Measurements from ENCODE around the gene ATG2B. TPM values are rescaled to one million over a fixed set of nuclear protein-coding genes. Genes with fewer than 3 reads are reported as not detected.

Gene ATG2B
- polyA plus RNA-seq, 1 experiment: 22.1 TPM

GRCh38 chr14:96265383-96266095 lies 97.6 kb downstream of the ATG2B start:
- DNase-seq (ENCODE audit: low read depth, low spot score): no peak

DNA sequence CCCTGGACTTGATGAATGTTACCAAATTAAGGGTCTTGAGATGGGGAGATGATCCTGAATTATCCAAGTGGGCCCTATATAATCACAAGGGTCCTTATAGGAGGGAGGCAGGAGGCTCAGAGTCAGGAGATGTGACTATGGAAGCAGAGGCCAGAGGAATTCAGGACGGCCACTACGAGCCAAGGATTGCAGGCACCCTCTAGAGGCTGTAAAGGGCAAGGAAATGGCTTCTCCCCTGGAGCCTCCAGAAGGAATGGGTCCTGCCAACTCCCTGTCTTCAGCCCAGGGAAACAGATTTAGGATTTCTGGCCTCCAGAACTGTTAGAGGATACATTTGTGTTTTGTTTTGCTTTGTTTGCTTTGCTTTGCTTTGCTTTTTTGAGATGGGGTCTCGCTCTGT lies 98.3 kb downstream of the ATG2B start:
- H3K4me3 ChIP-seq (ENCODE audit: low read depth, low read length): no peak overlapping the region
- CTCF ChIA-PET: interaction anchor here (0.9 to 5.6 kb wide), 3 partner anchors 11 to 164 kb away, joined by 4 to 26 read pairs (median 6); no protein-coding TSS in a partner anchor
- H3K27ac ChIP-seq (ENCODE audit: low read depth, low read length): peak overlapping the region; percentile 65
- TF ChIP-seq CTCF (IDR thresholded peaks at IDR 0.05; ENCODE audit: low read depth, low read length): peak; percentile 46
- DNase-seq (ENCODE audit: low read depth, low spot score): no peak
- H3K27me3 ChIP-seq (ENCODE audit: control insufficient read depth, insufficient read depth, low read length): no peaks in the 10 kb centered on the region
- H3K9me3 ChIP-seq (ENCODE audit: control insufficient read depth, insufficient read depth, low read length): peaks cover 13% of the 10 kb centered on the region
- POLR2A ChIA-PET: no interaction called here

More at GRCh38 chr14:96265383-96266095, 97.6 kb downstream of the ATG2B start:
- CTCF ChIA-PET: interaction anchor here (1.3 kb wide), 1 partner anchor 165 kb away, joined by 6 read pairs; no protein-coding TSS in a partner anchor
- no peak for TF ChIP-seq CTCF (IDR thresholded peaks at IDR 0.05; ENCODE audit: low read depth, low read length)
- peak overlapping the region; percentile 89 for H3K27ac ChIP-seq (ENCODE audit: low read depth, low read length)
- H3K9me3 ChIP-seq (ENCODE audit: control insufficient read depth, insufficient read depth, low read length): peaks cover 10% of the 10 kb centered on the region; the same call in 1 of the 2 replicates
- no peak overlapping the region for H3K4me3 ChIP-seq (ENCODE audit: low read depth, low read length)
- H3K27me3 ChIP-seq (ENCODE audit: control insufficient read depth, insufficient read depth, low read length): no peaks in the 10 kb centered on the region
- POLR2A ChIA-PET: interaction anchor here (0.8 kb wide), 1 partner anchor 170 kb away, joined by 4 read pairs; no protein-coding TSS in a partner anchor

DNA sequence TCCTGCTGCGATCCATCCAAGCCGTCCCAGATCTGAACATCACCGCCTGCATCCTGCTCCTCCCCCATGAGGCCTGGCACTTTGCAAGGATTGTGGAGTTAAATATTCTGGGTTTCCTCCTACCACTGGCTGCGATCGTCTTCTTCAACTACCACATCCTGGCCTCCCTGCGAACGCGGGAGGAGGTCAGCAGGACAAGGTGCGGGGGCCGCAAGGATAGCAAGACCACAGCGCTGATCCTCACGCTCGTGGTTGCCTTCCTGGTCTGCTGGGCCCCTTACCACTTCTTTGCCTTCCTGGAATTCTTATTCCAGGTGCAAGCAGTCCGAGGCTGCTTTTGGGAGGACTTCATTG lies 99.0 kb downstream of the ATG2B start:
- H3K4me3 ChIP-seq (ENCODE audit: low read depth, low read length): no peak overlapping the region
- TF ChIP-seq CTCF (IDR thresholded peaks at IDR 0.05; ENCODE audit: low read depth, low read length): no peak
- H3K27ac ChIP-seq (ENCODE audit: low read depth, low read length): peak overlapping the region; percentile 52
- ChIA-PET CTCF (interaction anchor here (0.9 to 5.6 kb wide), 3 partner anchors 12 to 163 kb away, joined by 3 to 26 read pairs (median 4); no protein-coding TSS in a partner anchor), POLR2A (no interaction called here)
- peaks cover 17% of the 10 kb centered on the region for H3K9me3 ChIP-seq (ENCODE audit: control insufficient read depth, insufficient read depth, low read length)
- no peak for DNase-seq (ENCODE audit: low read depth, low spot score)
- H3K27me3 ChIP-seq (ENCODE audit: control insufficient read depth, insufficient read depth, low read length): no peaks in the 10 kb centered on the region

- no peaks in the 10 kb centered on the region for H3K27me3 ChIP-seq (ENCODE audit: control insufficient read depth, insufficient read depth, low read length)
- H3K9me3 ChIP-seq (ENCODE audit: control insufficient read depth, insufficient read depth, low read length): peaks cover 17% of the 10 kb centered on the region
- ChIA-PET CTCF (interaction anchor here (0.8 to 5.6 kb wide), 3 partner anchors 12 to 165 kb away, joined by 3 to 26 read pairs (median 3); no protein-coding TSS in a partner anchor), POLR2A (no interaction called here)
- no peak overlapping the region for H3K4me3 ChIP-seq (ENCODE audit: low read depth, low read length)
- no peak for TF ChIP-seq CTCF (IDR thresholded peaks at IDR 0.05; ENCODE audit: low read depth, low read length)
- H3K27ac ChIP-seq (ENCODE audit: low read depth, low read length): peak overlapping the region; percentile 52
- DNase-seq (ENCODE audit: low read depth, low spot score): no peak
Observed at GRCh38 chr14:96263347-96264199, 99.6 kb downstream of the ATG2B start.

All from AG04450 (cell line).